HEK293 (cell line): ENCODE measurements around the gene RABL3.

Experiments used
- CTCF ChIA-PET: fragments of 350-600 bp; formaldehyde crosslinking; extraction: SDS; loops from one replicate; lab custom pipeline; 2021; ENCODE audit warnings: antibody characterized with exemption; lab: Yijun Ruan, JAX
- POLR2A ChIA-PET: fragments of 300-600 bp; formaldehyde crosslinking; extraction: SDS; loops from one replicate; lab custom pipeline; 2020; ENCODE audit warnings: antibody characterized with exemption, inconsistent platforms; lab: Yijun Ruan, JAX
- H3K27ac ChIP-seq: fragments of 200-500 bp; sonication (Bioruptor generic); 2 replicates; pipeline ENCODE4 v1.5.1; 2014; ENCODE audit warnings: low read depth, low read length, control low read depth, inconsistent platforms; ENCODE audit errors: extremely low read depth
- H3K36me3 ChIP-seq, 2 experiments: fragments of 200-500 bp in 1 of 2; sonication (Bioruptor generic) in 1 of 2; 1 replicate in 1 of 2; 2 replicates in 1 of 2; pipeline ENCODE4 v1.5.1; 2014 to 2017; ENCODE audit warnings: inconsistent platforms in 2 of 2, low read length in 2 of 2; ENCODE audit not compliant: control insufficient read depth in 2 of 2, insufficient read depth in 1 of 2
- H3K4me1 ChIP-seq: fragments of 200-500 bp; sonication (Bioruptor generic); 2 replicates; pipeline ENCODE4 v1.5.1; 2014; ENCODE audit warnings: mild to moderate bottlenecking, low read length, inconsistent platforms; ENCODE audit not compliant: control insufficient read depth, insufficient read depth
- H3K4me3 ChIP-seq: 2 replicates; pipeline ENCODE4 v1.5.1; 2011; ENCODE audit warnings: low read depth, mild to moderate bottlenecking, control low read depth, low read length, moderate library complexity
- H3K9me3 ChIP-seq: fragments of 200-500 bp; sonication (Bioruptor generic); 2 replicates; pipeline ENCODE4 v1.5.1; 2014; ENCODE audit warnings: low read depth, low read length, inconsistent platforms; ENCODE audit not compliant: control insufficient read depth, insufficient read depth
- BCL11A ChIP-seq: fragments of 450-650 bp; formaldehyde crosslinking; IDR thresholded peaks from 2 replicates; pipeline ENCODE4 v1.5.1; 2016; ENCODE audit warnings: low read depth, missing biosample characterization, missing genetic modification characterization
- HOXA7 ChIP-seq: sonication (generic); formaldehyde crosslinking; IDR thresholded peaks from 2 replicates; pipeline ENCODE4 v1.8.1; 2022; ENCODE audit warnings: missing genetic modification reagents, borderline replicate concordance
- YY2 ChIP-seq: fragments of 450-650 bp; formaldehyde crosslinking; IDR thresholded peaks from 2 replicates; pipeline ENCODE4 v1.5.1; 2016; ENCODE audit warnings: missing biosample characterization, missing genetic modification characterization
- ZBTB21 ChIP-seq: fragments of 450-650 bp; formaldehyde crosslinking; IDR thresholded peaks from 2 replicates; pipeline ENCODE4 v1.5.1; 2017; ENCODE audit warnings: missing biosample characterization, missing genetic modification characterization
- ZFHX2 ChIP-seq: fragments of 450-650 bp; formaldehyde crosslinking; conservative IDR thresholded peaks from 2 replicates; pipeline ENCODE4 v1.5.1; 2016; ENCODE audit warnings: missing biosample characterization, missing genetic modification characterization
- ZNF174 ChIP-seq: fragments of 450-650 bp; formaldehyde crosslinking; IDR thresholded peaks from 2 replicates; pipeline ENCODE4 v1.5.0; 2017; ENCODE audit warnings: missing biosample characterization, mild to moderate bottlenecking, missing genetic modification characterization
- ZNF184 ChIP-seq: fragments of 450-650 bp; IDR thresholded peaks from 2 replicates; pipeline ENCODE4 v1.5.1; 2018; ENCODE audit warnings: missing biosample characterization, mild to moderate bottlenecking, missing genetic modification characterization
- ZNF221 ChIP-seq: fragments of 450-650 bp; formaldehyde crosslinking; IDR thresholded peaks from 2 replicates; pipeline ENCODE4 v1.5.1; 2017; ENCODE audit warnings: missing biosample characterization, missing genetic modification characterization, borderline replicate concordance
- ZNF280C ChIP-seq: fragments of 450-650 bp; formaldehyde crosslinking; IDR thresholded peaks from 2 replicates; pipeline ENCODE4 v1.5.1; 2016; ENCODE audit warnings: missing biosample characterization, missing genetic modification characterization
- ZNF292 ChIP-seq: fragments of 450-650 bp; formaldehyde crosslinking; IDR thresholded peaks from 2 replicates; pipeline ENCODE4 v1.5.1; 2016; ENCODE audit warnings: low read depth, missing biosample characterization, missing genetic modification characterization, borderline replicate concordance
- ZNF366 ChIP-seq: fragments of 450-650 bp; formaldehyde crosslinking; conservative IDR thresholded peaks from 2 replicates; pipeline ENCODE4 v1.5.1; 2016; ENCODE audit warnings: missing biosample characterization, missing genetic modification characterization
- ZNF391 ChIP-seq: fragments of 450-650 bp; formaldehyde crosslinking; IDR thresholded peaks from 2 replicates; pipeline ENCODE4 v1.5.1; 2016; ENCODE audit warnings: low read depth, missing biosample characterization, missing genetic modification characterization, borderline replicate concordance
- ZNF473 ChIP-seq: fragments of 450-650 bp; formaldehyde crosslinking; IDR thresholded peaks from 2 replicates; pipeline ENCODE4 v1.5.1; 2017; ENCODE audit warnings: missing biosample characterization, missing genetic modification characterization
- ZNF48 ChIP-seq: fragments of 450-650 bp; formaldehyde crosslinking; IDR thresholded peaks from 2 replicates; pipeline ENCODE4 v1.5.1; 2016; ENCODE audit warnings: missing biosample characterization, missing genetic modification characterization
- ZNF514 ChIP-seq: fragments of 450-650 bp; formaldehyde crosslinking; IDR thresholded peaks from 2 replicates; pipeline ENCODE4 v1.5.1; 2016; ENCODE audit warnings: missing biosample characterization, missing genetic modification characterization
- ZNF555 ChIP-seq: fragments of 450-650 bp; formaldehyde crosslinking; conservative IDR thresholded peaks from 2 replicates; pipeline ENCODE4 v1.5.1; 2017; ENCODE audit warnings: missing biosample characterization, mild to moderate bottlenecking, missing genetic modification characterization, inconsistent platforms
- ZNF571 ChIP-seq: fragments of 450-650 bp; formaldehyde crosslinking; IDR thresholded peaks from 2 replicates; pipeline ENCODE4 v1.5.0; 2017; ENCODE audit warnings: missing biosample characterization, missing genetic modification characterization
- ZNF623 ChIP-seq: fragments of 450-650 bp; formaldehyde crosslinking; IDR thresholded peaks from 2 replicates; pipeline ENCODE4 v1.5.1; 2016; ENCODE audit warnings: missing biosample characterization, missing genetic modification characterization
- ZNF654 ChIP-seq: fragments of 450-650 bp; formaldehyde crosslinking; IDR thresholded peaks from 2 replicates; pipeline ENCODE4 v1.5.1; 2016; ENCODE audit warnings: low read depth, missing biosample characterization, missing genetic modification characterization
- ZNF830 ChIP-seq: fragments of 450-650 bp; IDR thresholded peaks from 2 replicates; pipeline ENCODE4 v1.5.0; 2018; ENCODE audit warnings: missing biosample characterization, missing genetic modification characterization, low read depth, mild to moderate bottlenecking, moderate library complexity
- ZSCAN23 ChIP-seq: fragments of 450-650 bp; formaldehyde crosslinking; IDR thresholded peaks from 2 replicates; pipeline ENCODE4 v1.5.1; 2016; ENCODE audit warnings: missing biosample characterization, missing genetic modification characterization
- TF ChIP-seq, protein P1 (sequence below): fragments of 450-650 bp; formaldehyde crosslinking; IDR thresholded peaks from 2 replicates; pipeline ENCODE4 v1.5.1; 2016; ENCODE audit warnings: missing biosample characterization, missing genetic modification characterization
- TF ChIP-seq, protein P2 (sequence below): fragments of 450-650 bp; formaldehyde crosslinking; IDR thresholded peaks from 2 replicates; pipeline ENCODE4 v1.5.1; 2016; ENCODE audit warnings: missing biosample characterization, missing genetic modification characterization, borderline replicate concordance
- TF ChIP-seq, protein P3 (sequence below): fragments of 450-650 bp; formaldehyde crosslinking; IDR thresholded peaks from 2 replicates; pipeline ENCODE4 v1.5.1; 2016; ENCODE audit warnings: missing biosample characterization, missing genetic modification characterization, borderline replicate concordance

The RABL3 gene

DNA sequence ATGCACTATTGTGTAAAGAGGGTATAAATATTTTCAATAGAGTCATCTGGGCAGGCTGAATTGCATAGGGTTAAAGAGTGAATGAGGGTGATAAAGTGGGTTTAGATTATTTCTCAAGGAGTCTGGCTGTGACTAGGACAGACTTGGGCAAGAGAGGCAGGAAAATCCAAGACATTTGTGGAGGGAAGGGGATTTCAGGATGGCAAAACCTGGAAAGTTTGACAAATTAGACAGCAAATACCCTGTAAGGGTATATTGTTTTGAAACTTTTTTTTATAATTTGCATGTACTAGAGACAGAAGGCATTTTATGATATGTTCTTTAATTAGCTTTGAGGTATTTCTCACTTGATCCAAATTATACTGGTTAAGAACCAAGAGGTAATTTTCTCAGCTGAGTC is 77.4 kb downstream of the RABL3 start:
- Histone ChIP-seq H3K4me1 (no peaks in the 10 kb centered on the region), H3K9me3 (no peaks in the 10 kb centered on the region), H3K4me3 (no peak overlapping the region), H3K36me3 (no peaks in the 10 kb centered on the region), H3K27ac (no peak overlapping the region)
- ChIA-PET CTCF (no interaction called here), POLR2A (no interaction called here)
- no peak for TF ChIP-seq ZNF473
- no peak for TF ChIP-seq ZNF623
- no peak for TF ChIP-seq BCL11A
- no peak for TF ChIP-seq ZNF221 (tag by site-specific recombination)
- no peak for TF ChIP-seq ZNF184 (tag by site-specific recombination)

DNA sequence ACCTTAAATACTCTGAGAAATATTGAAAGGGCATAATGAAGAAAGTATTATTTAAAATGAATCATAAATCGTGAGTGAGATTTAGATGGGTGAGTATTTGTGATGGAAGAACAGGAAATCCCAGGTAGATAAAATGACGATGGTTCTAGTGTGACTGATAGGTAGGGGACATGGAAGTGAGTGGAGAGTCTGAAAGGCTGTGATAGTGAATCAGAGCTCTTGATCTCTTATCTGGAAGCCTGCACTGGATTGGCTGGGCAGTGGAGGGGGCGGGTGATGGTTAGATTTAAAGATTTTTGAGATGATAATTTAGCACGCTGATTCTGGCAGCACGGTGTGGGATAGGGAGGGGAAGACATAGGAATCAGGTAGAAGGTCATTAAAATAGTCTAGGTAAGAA is 80.4 kb downstream of the RABL3 start:
- H3K36me3 ChIP-seq: no peaks in the 10 kb centered on the region
- no peaks in the 10 kb centered on the region for H3K9me3 ChIP-seq
- ChIA-PET CTCF (no interaction called here), POLR2A (no interaction called here)
- no peak overlapping the region for H3K27ac ChIP-seq
- no peaks in the 10 kb centered on the region for H3K4me1 ChIP-seq
- TF ChIP-seq, protein P1, sequence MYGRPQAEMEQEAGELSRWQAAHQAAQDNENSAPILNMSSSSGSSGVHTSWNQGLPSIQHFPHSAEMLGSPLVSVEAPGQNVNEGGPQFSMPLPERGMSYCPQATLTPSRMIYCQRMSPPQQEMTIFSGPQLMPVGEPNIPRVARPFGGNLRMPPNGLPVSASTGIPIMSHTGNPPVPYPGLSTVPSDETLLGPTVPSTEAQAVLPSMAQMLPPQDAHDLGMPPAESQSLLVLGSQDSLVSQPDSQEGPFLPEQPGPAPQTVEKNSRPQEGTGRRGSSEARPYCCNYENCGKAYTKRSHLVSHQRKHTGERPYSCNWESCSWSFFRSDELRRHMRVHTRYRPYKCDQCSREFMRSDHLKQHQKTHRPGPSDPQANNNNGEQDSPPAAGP (tag by site-specific recombination): no peak
- TF ChIP-seq ZNF48 (tag by site-specific recombination) (no peak), ZNF571 (no peak)
- H3K4me3 ChIP-seq: no peak overlapping the region

DNA sequence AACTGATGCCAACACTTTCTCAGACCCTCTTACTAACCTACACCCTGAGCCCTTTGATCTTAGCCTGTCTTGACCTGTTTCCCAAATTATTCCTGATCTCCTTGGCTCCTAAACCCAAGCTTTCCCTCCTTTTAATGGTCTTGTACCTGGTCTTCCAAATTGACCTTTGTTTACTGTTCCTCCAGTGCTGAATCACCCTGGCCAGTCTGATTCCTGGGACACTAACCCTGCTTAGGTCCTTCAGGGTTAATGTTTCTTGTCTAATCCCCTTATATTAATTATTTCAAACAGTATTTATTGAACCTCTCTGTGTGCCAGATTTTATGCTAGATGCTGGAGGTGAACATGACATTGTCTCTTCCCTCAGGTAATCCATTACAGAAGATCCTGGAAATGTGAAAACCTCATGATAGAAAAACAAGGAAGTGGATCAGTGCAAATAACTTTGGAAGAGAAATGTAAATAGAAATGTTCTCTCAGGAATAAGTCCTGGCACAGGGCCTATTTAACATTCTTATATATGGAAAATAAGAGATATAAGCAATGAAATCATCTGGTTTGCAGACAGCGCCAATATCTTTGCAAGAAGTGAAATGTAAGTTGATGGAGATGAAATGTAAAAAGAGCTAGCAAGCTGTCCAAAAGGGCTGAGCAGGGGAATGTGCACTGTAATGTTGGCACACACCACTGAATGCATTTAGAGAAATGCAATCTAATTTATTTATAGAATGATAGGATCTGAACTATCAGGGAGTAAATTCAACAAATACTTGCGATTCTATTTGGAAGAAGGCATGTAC is 81.0 kb downstream of the RABL3 start:
- Histone ChIP-seq H3K4me1 (no peaks in the 10 kb centered on the region), H3K27ac (no peak overlapping the region), H3K36me3 (no peaks in the 10 kb centered on the region), H3K9me3 (no peaks in the 10 kb centered on the region), H3K4me3 (no peak overlapping the region)
- TF ChIP-seq YY2 (tag by site-specific recombination): no peak
- TF ChIP-seq, protein P2, sequence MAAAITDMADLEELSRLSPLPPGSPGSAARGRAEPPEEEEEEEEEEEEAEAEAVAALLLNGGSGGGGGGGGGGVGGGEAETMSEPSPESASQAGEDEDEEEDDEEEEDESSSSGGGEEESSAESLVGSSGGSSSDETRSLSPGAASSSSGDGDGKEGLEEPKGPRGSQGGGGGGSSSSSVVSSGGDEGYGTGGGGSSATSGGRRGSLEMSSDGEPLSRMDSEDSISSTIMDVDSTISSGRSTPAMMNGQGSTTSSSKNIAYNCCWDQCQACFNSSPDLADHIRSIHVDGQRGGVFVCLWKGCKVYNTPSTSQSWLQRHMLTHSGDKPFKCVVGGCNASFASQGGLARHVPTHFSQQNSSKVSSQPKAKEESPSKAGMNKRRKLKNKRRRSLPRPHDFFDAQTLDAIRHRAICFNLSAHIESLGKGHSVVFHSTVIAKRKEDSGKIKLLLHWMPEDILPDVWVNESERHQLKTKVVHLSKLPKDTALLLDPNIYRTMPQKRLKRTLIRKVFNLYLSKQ: no peak
- no peak for TF ChIP-seq ZFHX2
- TF ChIP-seq ZNF366 (tag by site-specific recombination): no peak
- no peak for TF ChIP-seq HOXA7 (CRISPR knock-in tag)
- no peak for TF ChIP-seq ZNF830 (tag by site-specific recombination)
- no peak for TF ChIP-seq ZSCAN23
- no peak for TF ChIP-seq ZBTB21 (tag by site-specific recombination)
- TF ChIP-seq ZNF514: no peak
- TF ChIP-seq, protein P3, sequence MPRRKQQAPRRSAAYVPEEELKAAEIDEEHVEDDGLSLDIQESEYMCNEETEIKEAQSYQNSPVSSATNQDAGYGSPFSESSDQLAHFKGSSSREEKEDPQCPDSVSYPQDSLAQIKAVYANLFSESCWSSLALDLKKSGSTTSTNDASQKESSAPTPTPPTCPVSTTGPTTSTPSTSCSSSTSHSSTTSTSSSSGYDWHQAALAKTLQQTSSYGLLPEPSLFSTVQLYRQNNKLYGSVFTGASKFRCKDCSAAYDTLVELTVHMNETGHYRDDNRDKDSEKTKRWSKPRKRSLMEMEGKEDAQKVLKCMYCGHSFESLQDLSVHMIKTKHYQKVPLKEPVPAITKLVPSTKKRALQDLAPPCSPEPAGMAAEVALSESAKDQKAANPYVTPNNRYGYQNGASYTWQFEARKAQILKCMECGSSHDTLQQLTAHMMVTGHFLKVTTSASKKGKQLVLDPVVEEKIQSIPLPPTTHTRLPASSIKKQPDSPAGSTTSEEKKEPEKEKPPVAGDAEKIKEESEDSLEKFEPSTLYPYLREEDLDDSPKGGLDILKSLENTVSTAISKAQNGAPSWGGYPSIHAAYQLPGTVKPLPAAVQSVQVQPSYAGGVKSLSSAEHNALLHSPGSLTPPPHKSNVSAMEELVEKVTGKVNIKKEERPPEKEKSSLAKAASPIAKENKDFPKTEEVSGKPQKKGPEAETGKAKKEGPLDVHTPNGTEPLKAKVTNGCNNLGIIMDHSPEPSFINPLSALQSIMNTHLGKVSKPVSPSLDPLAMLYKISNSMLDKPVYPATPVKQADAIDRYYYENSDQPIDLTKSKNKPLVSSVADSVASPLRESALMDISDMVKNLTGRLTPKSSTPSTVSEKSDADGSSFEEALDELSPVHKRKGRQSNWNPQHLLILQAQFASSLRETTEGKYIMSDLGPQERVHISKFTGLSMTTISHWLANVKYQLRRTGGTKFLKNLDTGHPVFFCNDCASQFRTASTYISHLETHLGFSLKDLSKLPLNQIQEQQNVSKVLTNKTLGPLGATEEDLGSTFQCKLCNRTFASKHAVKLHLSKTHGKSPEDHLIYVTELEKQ (tag by site-specific recombination): no peak
- no peak for TF ChIP-seq ZNF555
- no peak for TF ChIP-seq ZNF174 (tag by site-specific recombination)
- no peak for TF ChIP-seq ZNF280C (tag by site-specific recombination)
- no peak for TF ChIP-seq ZNF292 (tag by site-specific recombination)
- TF ChIP-seq ZNF391 (tag by site-specific recombination): no peak
- TF ChIP-seq ZNF654 (tag by site-specific recombination): no peak
- CTCF ChIA-PET: no interaction called here
- POLR2A ChIA-PET: no interaction called here
